Tibial artery (tissue), 4 donors: Measurements from ENCODE around the gene LAP3.

Experiments used
- DNase-seq, 2 donors: peaks; one replicate each; pipeline ENCODE4 v3.0.0-alpha.2; 2019
- H3K27ac ChIP-seq, 2 donors: fragments of 200-600 bp; sonication (generic) in 1 of 2; 1 replicate in 1 of 2; 2 replicates in 1 of 2; pipeline ENCODE4 v1.5.1; 2018 to 2019; ENCODE audit warnings: mild to moderate bottlenecking in 1 of 2
- H3K27me3 ChIP-seq, 2 donors: fragments of 200-600 bp; sonication (generic) in 1 of 2; one replicate each; pipeline versions ENCODE4 v1.5.1 to v1.6.0; 2016 to 2019
- H3K36me3 ChIP-seq, 3 donors: fragments of 200-600 bp; sonication (generic) in 2 of 3; one replicate each; pipeline ENCODE4 v1.5.1; 2016 to 2019; ENCODE audit warnings: mild to moderate bottlenecking in 2 of 3
- H3K4me1 ChIP-seq, 4 donors: fragments of 200-600 bp; sonication (generic) in 2 of 4; 1 replicate in 3 of 4; 2 replicates in 1 of 4; pipeline ENCODE4 v1.5.1; 2016 to 2019
- H3K4me3 ChIP-seq, 2 donors: fragments of 200-600 bp; sonication (generic) in 1 of 2; 1 replicate in 1 of 2; 2 replicates in 1 of 2; pipeline ENCODE4 v1.5.1; 2018 to 2019; ENCODE audit warnings: mild to moderate bottlenecking in 2 of 2
- H3K9me3 ChIP-seq, 3 donors: fragments of 200-600 bp; sonication (generic) in 1 of 3; one replicate each; pipeline ENCODE4 v1.5.1; 2016 to 2019
- CTCF ChIP-seq, 2 experiments: fragments of 200-600 bp in 1 of 2; fragments of 450-650 bp in 1 of 2; IDR thresholded peaks; one replicate each; pipeline ENCODE4 v1.5.1; 2017 to 2019; ENCODE audit warnings: antibody characterized with exemption in 2 of 2, mild to moderate bottlenecking in 1 of 2, moderate library complexity in 1 of 2
- intact Hi-C: fragments of 100-400 bp; cut with DNase I; formaldehyde crosslinking; loops from one replicate; pipeline ENCODE4 v1.15.0; 2023; ENCODE audit warnings: low total_unique reads

LAP3 gene

DNA sequence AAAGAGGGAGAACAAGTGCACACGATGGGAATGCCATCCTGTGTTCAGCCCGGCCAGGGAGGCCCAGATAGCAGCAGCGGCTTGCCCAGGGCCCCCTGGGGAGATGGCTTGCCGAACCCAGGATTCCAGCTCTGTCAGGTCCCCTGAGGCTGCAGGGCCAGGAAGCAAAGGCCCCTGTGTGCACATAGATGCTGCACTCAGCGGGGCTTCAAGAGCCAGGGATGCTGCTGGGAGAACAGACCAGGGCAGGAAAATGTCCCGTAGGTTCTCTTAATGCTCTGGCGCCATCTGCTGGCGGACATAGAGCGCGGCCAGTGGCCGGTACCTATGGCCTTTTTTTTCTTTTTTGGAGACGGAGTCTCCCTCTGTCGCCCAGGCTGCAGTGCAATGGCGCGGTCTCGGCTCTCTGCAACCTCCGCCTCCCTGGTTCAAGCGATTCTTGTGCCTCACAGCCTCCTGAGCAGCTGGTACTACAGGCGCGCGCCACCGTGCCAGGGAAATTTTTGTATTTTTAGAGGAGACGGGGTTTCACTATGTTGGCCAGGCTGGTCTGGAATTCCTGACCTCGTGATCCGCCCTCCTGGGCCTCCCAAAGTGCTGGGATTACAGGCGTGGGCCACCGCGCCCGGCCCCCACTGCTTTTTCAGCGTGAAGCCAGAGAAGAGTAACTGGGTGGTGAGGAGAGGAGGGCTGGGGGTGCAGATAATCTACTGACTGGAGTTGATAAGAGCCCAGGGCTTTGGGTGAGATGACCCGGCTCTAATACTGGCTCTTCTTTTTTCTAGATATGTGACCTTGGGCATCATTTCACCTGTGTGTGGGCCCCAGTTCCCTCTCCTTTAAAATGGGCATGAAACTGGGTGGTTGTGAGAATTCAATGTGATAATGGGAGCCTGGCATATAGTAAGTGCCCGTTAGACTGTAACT lies 60.0 kb downstream of the LAP3 start:
- Histone ChIP-seq H3K9me3 (no peaks in the 10 kb centered on the region), H3K27ac (no peak overlapping the region), H3K36me3 (peaks cover 23 to 44% (median 31%) of the 10 kb centered on the region in 3 donors), H3K4me1 (no peaks in the 10 kb centered on the region), H3K27me3 (no peaks in the 10 kb centered on the region), H3K4me3 (no peak overlapping the region)
- DNase-seq, result peak; percentile 68 to 74
- peak; percentile 67 to 91 for TF ChIP-seq CTCF (IDR thresholded peaks at IDR 0.05)
- intact Hi-C loops, result loop anchor here (5.0 kb wide), 1 partner anchor 90 kb away; no protein-coding TSS in a partner anchor

- no peak for TF ChIP-seq CTCF (IDR thresholded peaks at IDR 0.05)
- H3K9me3 ChIP-seq, result no peaks in the 10 kb centered on the region
- no peaks in the 10 kb centered on the region for H3K27me3 ChIP-seq
- H3K4me3 ChIP-seq, result no peak overlapping the region
- intact Hi-C loops, result loop anchor here (5.0 kb wide), 1 partner anchor 92 kb away; no protein-coding TSS in a partner anchor
- peaks cover 8 to 28% (median 10%) of the 10 kb centered on the region in 3 donors for H3K36me3 ChIP-seq
- no peaks in the 10 kb centered on the region for H3K4me1 ChIP-seq
- no peak for DNase-seq
- H3K27ac ChIP-seq, result no peak overlapping the region
Observed at GRCh38 chr4:17639136-17639535, 62.1 kb downstream of the LAP3 start.

GRCh38 chr4:17642398-17642783 lies 65.4 kb downstream of the LAP3 start:
- DNase-seq, result no peak
- no peak for TF ChIP-seq CTCF (IDR thresholded peaks at IDR 0.05)
- intact Hi-C loops, result no loop called here
- H3K36me3 ChIP-seq, result peaks cover 0 to 11% (median 0%) of the 10 kb centered on the region in 3 donors
- no peak overlapping the region for H3K4me3 ChIP-seq
- no peak overlapping the region for H3K27ac ChIP-seq
- H3K9me3 ChIP-seq, result no peaks in the 10 kb centered on the region
- H3K27me3 ChIP-seq, result no peaks in the 10 kb centered on the region
- H3K4me1 ChIP-seq, result no peaks in the 10 kb centered on the region

DNA sequence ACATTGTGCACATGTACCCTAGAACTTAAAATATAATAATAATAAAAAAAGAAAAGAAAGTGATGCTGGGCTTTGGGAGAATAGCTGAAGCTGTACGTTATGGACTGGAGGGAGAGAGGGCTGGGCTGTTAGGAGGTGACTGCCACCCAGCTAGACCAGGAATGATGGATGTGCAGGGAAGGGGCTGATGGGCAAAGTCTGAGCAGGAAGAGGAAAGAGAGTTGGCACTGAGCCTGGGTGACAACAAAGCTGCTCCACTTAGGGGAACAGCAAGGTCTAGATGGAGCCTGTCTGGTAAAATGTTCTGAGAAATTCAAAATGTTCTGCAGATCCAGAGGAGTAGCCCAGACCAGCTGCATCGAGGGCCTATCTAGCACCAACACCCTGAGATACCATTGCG lies 69.7 kb downstream of the LAP3 start:
- intact Hi-C loops, result no loop called here
- TF ChIP-seq CTCF (IDR thresholded peaks at IDR 0.05), result no peak
- Histone ChIP-seq H3K36me3 (peaks cover 0 to 4% (median 0%) of the 10 kb centered on the region in 3 donors), H3K4me3 (no peak overlapping the region), H3K27ac (no peak overlapping the region), H3K9me3 (no peaks in the 10 kb centered on the region), H3K4me1 (no peaks in the 10 kb centered on the region), H3K27me3 (no peaks in the 10 kb centered on the region)
- DNase-seq, result no peak

DNA sequence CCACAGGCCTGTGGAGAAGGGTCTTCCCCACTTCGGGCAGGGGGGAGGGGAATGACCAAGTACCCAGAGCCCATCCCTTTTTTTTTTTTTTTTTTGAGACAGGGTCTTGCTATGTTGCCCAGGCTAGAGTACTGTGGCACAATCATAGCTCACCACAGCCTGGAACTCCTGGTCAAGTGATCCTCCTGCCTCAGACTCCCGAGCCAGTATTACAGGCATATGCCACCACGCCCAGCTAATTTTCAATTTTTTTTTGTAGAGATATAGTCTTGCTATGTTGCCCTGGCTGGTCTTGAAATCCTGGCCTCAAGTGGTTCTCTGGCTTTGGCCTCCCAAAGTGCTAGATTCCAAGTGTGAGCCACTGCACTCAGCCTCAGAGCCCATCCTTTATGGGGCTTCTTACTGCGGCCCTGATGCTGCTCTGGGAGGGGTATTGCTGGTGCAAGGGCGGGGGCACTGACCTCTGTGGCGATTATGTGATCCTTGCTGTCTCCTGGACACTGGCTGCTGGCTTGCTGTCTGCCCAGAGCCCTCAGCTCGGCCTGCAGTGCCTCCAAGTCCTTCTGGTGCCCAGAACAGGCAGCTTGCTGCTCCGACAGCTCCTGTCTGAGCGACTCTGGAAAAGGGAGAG lies 70.3 kb downstream of the LAP3 start:
- TF ChIP-seq CTCF (IDR thresholded peaks at IDR 0.05), result no peak

More for the DNA sequence above, 70.3 kb downstream of the LAP3 start:
- H3K9me3 ChIP-seq, result no peaks in the 10 kb centered on the region
- H3K27ac ChIP-seq, result no peak overlapping the region
- intact Hi-C loops, result no loop called here
- DNase-seq, result no peak
- H3K4me1 ChIP-seq, result no peaks in the 10 kb centered on the region
- H3K4me3 ChIP-seq, result no peak overlapping the region
- H3K27me3 ChIP-seq, result no peaks in the 10 kb centered on the region
- peaks cover 0 to 4% (median 0%) of the 10 kb centered on the region in 3 donors for H3K36me3 ChIP-seq
